M059J (cell line): ENCODE data around the gene PTGIR. TPM values are rescaled to one million over a fixed set of nuclear protein-coding genes. Genes with fewer than 3 reads are reported as not detected.

Experiments used
- DNase-seq: peaks from one replicate; pipeline ENCODE4 v3.0.0-alpha.2; 2012; ENCODE audit warnings: low read depth
- total RNA-seq: library from RNA; depleted of rRNA; stranded (reverse); fragments of >200 nt; shearing (Covaris generic); gene quantifications from 2 replicates; pipeline ENCODE4 v1.2.3, GENCODE V29; 2014; rRNA removed

Gene PTGIR, protein sequence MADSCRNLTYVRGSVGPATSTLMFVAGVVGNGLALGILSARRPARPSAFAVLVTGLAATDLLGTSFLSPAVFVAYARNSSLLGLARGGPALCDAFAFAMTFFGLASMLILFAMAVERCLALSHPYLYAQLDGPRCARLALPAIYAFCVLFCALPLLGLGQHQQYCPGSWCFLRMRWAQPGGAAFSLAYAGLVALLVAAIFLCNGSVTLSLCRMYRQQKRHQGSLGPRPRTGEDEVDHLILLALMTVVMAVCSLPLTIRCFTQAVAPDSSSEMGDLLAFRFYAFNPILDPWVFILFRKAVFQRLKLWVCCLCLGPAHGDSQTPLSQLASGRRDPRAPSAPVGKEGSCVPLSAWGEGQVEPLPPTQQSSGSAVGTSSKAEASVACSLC
- total RNA-seq = 0.17 TPM in 1 of 2 replicates, not detected in the other

- DNase-seq = peak; percentile 49
Observed at GRCh38 chr19:46624958-46625661, at the start of gene PTGIR. Gene PTGIR (minus strand): TSS chr19:46625089. CDS start chr19:46624225, 864 bp downstream.

- peak; percentile 42 for DNase-seq
Observed at GRCh38 chr19:46670813-46671212, 45.9 kb upstream of the PTGIR start.

DNA sequence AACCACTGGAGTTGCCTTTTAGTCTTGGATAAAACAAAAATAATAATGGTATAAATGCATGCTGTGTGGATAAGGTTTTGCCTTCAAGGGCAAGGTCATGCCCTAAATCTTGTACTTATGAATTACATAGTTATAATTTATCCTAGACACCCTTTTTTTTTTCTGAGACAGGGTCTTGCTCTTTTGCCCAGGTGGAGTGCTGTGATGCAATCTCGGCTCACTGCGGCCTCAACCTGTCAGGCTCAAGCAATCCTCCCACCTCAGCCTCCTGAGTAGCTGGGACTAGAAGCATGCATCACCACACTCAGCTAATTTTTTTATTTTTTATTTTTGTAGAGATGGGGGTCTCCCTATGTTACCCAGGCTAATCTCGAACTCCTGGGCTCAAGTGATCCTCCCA lies 43.8 kb upstream of the PTGIR start:
- DNase-seq = no peak

- DNase-seq = no peak
Observed at GRCh38 chr19:46665072-46665471, 40.2 kb upstream of the PTGIR start.

- DNase-seq = peak; percentile 88
Observed at GRCh38 chr19:46661735-46662592, 37.1 kb upstream of the PTGIR start.

DNA sequence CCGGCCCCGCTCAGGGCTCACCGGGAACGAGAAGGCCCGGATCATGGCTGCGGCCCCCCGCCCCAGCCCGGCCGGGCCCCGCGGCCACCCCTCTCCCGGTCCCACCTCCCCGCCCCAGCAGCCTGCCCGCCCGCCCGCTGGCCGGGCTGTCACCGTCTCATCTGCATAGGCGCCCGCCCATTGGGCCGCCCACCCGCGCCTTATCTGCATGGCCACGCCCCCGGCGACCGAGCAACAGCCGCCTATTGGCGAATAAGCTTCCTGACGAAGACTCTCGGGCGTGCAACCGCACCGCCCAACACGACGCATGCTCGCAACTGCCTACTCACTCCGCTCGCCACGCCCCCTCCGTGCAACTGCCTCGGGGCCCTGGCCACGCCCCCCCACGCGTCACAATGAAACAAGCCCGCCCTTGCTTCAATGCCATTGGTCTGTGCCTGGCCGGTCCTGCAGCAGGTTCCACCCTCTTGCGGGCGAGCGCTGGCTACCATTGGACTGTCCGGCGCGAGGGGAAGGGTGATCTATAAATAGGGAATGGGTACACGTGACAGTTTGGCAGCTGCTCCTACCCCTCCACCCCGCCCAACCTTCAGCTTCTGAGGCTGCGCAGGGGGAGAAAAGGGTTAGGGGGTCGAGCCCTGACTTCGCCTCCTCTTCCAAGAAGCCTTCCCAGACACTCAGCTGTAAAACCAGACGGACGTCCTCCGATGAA lies 36.3 kb upstream of the PTGIR start, which contains the start of gene DACT3:
TSS of gene DACT3 (minus strand) at position 163 of the 712 bp plus-strand sequence. CDS start at position 45, 118 bp downstream.
- DNase-seq = peak; percentile 99

- DNase-seq = no peak
Observed at GRCh38 chr19:46660551-46661019, 35.7 kb upstream of the PTGIR start.

DNA sequence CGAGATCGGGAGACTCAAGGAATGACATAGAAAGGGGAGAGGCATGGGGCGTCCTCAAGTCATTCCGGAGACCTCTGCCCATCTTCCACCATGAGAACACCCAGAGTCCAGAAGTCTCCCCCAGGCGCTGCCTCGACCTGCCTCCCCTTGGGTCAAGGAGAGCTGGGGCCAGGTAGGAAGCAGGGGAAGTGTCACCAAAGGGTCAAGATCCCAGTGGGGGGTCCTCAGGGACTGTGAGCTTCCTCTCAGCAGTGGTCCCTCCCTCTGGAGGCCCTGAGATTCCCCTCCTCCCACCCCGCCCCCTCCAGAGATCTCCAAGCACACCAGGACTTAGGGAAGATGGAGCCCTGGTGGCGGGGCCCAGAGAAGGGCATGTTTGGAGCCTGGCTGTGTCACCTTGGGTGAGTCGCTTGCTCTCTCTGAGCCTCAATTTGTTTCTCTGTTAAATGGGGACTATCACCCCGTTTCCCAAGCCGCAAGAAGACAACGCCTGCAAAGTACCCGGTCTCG lies 35.2 kb upstream of the PTGIR start:
- DNase-seq = no peak

DNA sequence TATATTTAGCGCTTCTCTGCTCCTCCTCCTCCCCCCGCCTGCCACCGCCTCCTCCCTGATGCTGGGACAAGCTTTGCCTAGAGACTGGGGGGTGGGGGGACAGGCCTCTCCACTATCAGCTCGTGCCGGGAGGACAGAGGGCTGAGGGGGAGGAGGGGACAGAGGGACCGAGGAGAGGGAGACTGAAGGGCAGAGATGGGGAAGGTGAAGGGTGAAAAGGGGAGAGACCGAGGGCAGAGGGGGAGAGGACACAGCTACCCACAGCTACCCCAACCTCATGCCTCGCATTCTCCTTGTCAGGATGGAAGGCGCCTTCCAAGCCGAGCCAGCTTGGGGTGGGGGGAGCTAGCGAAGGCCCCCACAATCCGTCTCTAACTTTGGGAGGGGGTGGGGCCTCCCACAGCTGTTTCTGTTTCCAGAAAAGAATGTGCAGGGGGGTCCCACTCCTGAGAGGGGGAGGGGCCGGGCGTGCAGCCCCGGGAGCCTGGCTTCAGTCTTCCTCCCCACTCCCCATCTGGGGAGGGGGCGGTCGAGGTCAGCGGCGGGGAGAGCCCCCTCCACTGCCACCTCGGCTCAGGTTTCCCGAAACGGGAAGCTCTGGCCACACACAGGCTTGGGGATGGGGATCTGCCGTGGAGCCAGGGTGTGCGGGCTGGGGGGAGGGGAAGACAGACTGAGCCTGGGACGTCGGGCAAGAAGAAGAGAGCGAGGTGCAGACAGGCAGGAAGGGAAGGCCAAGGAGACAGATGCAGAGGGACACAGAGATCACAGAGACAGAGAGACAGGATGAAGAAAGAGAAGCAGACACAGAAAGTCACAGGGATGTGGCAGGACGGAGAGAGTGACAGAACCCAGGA lies 34.5 kb upstream of the PTGIR start:
- peak; percentile 24 for DNase-seq

DNA sequence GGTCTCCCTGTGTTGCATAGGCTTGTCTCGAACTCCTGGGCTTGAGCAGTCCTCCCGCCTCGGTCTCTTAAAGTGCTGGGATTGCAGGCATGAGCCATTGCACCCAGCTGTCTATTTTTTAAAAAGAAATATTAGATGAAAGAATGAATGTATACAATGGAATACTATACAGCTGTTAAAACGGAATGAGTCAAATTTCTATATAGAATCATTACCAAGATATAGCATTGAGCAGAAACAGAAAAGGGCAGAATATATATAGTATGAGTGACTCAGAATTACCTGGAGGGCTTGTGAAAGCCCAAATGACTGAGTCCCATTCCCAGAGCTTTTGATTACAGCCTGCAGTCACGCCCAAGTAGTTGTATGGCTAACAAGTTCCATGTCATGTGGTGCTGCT lies 31.7 kb upstream of the PTGIR start:
- no peak for DNase-seq

DNA sequence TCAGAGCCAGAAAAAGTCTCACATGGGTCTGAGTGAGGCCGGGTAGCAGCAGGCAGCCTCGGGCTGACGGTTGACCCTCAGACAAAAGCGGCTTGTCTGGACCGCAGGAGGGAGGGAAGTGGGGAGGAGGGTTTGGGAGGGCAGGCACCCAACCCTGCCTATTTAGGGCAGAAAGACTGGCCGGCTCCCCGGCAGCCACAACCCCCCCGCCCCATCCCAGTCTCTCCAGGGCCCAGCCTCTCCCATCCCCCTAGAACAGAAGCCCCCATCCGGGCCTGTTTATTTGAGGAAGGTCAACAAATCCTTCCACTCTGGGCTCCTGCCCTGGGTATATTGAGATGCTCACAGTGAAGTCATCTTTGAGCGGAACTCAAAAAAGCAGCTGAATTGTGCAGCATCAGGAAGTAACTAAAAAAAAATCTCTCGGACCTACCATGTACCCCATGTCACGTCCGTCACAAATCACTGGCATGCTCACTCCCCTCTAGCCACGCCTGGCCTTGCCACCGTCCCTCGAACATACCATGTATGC lies 29.8 kb upstream of the PTGIR start:
- DNase-seq = no peak

DNA sequence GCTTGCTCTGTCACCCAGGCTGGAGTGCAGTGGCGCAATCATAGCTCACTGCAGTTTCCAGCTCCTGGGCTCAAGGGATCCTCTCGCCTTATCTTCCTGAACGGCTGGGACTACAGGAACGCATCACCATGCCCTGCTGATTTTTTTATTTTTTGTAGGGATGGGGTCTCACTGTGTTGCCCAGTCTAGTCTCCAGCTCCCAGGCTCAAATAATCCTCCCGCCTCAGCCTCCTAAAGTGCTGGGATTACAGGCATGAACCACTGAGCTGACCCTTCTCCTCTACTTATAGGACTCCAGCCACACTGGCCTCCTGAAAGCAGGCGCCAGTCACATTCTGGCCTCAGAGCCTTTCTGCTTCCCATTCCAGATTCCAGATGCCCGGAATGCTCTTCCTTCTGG lies 25.6 kb upstream of the PTGIR start:
- no peak for DNase-seq

GRCh38 chr19:46648961-46649960 lies 24.4 kb upstream of the PTGIR start:
- DNase-seq = no peak

GRCh38 chr19:46648060-46648960 lies 23.4 kb upstream of the PTGIR start:
- no peak for DNase-seq

GRCh38 chr19:46646402-46646801 lies 21.5 kb upstream of the PTGIR start:
- no peak for DNase-seq

GRCh38 chr19:46644720-46645119 lies 19.8 kb upstream of the PTGIR start:
- DNase-seq = no peak

DNA sequence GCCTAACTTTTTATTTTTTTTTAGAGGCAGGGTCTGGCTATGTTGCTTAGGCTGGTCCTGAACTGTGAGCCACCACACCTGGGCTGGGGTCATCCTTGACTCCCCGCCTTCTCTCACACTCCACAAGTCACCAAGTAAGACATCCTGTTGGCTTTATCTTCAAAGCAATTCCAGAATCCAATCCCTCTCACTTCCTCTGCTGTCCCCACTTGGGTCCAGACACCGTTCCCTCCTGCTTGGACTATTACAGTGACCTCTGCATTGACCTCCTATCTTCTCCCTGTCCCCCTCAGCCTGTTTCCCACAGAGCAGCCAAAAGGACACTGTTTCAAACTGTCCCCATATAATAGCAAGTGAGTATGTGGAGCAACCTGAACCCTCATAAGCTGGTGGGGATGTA lies 15.8 kb upstream of the PTGIR start:
- no peak for DNase-seq
